ENCODE data around the gene SLMAP. TPM values are rescaled to one million over a fixed set of nuclear protein-coding genes. Genes with fewer than 3 reads are reported as not detected.

The SLMAP gene
- total and polyA plus RNA-seq, 2 of the 13 experiments (the other 11 are each of a cell fraction or from before 2014, with no cell fraction given), result 24.0 to 48.3 TPM

- TF ChIP-seq ZBTB40 (IDR thresholded peaks at IDR 0.05) (no peak), ZBTB40 (CRISPR knock-in tag; IDR thresholded peaks at IDR 0.05) (no peak), DZIP1 (CRISPR knock-in tag; IDR thresholded peaks at IDR 0.05) (no peak)
These were observed 186.8 kb downstream of the SLMAP start (continued) for GRCh38 chr3:57942872-57943283.
